GM19035 (cell line): Measurements from ENCODE around the gene EFNA2.
"Not testable (repeated sequence)": the region's sequence is repeated elsewhere in the genome, so short reads cannot be mapped to it uniquely, and the experiment has no call there.

Experiments
- ATAC-seq: cut with Tn5 transposase; IDR thresholded peaks from one replicate; pipeline ENCODE4 v1.9.1; 2021; ENCODE audit not compliant: unreplicated experiment

Gene EFNA2

GRCh38 chr19:1285737-1286360 is at the start of gene EFNA2:
EFNA2 (plus strand) TSS chr19:1285873; CDS start chr19:1286169, 296 bp downstream.
- no peak for ATAC-seq

GRCh38 chr19:1236576-1236975 is 49.1 kb upstream of the EFNA2 start:
- ATAC-seq, result no peak

DNA sequence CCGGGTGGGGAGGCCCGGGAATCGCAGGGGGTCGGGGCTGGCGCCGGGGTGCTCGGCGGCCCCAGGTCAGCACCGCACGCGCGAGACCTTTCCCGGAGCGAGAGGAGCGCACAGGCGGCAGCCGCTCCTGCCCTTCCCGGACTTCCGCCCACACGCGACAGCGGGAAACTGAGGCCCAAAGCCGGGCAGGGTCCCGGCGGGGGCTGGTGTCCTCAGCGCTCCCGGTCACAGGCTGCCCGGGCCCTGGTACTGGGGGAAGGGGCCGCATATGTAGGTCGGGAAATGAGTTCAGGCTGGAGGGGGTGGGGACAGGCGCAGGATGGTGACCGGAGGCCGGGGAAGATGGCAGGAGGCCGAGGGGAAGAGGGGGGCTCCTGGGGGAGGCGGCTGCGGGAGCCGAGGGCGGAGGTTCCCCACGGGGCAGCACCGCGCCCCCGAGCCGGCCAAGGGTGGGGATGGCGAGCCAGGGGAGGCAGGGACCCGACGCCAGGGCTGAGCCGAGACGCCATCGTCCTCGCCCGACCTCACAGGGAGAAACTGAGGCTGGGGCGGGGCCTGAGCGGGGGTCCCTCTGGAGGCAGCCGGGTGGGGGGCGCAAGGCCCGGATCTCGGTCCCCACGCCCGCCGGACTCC is 48.5 kb upstream of the EFNA2 start:
- ATAC-seq, result no peak

GRCh38 chr19:1237754-1238368 is 47.8 kb upstream of the EFNA2 start, which contains the start of gene CBARP:
CBARP (minus strand) TSS chr19:1238005; CDS start chr19:1236100, 1,905 bp downstream.
- ATAC-seq, result no peak

- no peak for ATAC-seq
Observed at GRCh38 chr19:1238369-1239303, 47.0 kb upstream of the EFNA2 start.

- no peak for ATAC-seq
Observed at GRCh38 chr19:1239420-1239795, 46.3 kb upstream of the EFNA2 start.

- peak; percentile 51 for ATAC-seq
Observed at GRCh38 chr19:1239796-1240737, 45.6 kb upstream of the EFNA2 start.

DNA sequence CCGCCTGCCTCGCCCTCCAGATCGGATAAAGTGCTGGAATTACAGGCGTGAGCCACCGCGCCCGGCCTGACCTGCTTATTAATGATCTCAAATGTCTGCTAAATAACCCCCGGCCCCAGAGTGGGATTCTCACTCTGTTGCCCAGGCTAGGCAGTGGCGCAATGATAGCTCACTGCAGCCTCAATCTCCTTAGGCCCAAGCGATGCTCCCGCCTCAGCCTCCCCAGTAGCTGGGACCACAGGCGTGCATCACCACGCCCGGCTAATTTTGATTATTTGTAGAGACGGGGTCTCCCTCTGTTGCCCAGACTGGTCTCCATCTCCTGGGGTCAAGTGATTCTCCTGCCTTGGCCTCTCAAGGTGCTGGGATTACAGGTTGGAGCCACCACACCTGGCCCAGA is 44.7 kb upstream of the EFNA2 start:
- ATAC-seq, result no peak

- peak; percentile 55 for ATAC-seq
Observed at GRCh38 chr19:1241417-1242095, 44.1 kb upstream of the EFNA2 start, which contains the start of gene ATP5F1D. ATP5F1D (plus strand) TSS chr19:1241751; CDS start chr19:1241851, 100 bp downstream.

- no peak for ATAC-seq
Observed at GRCh38 chr19:1243768-1244692, 41.6 kb upstream of the EFNA2 start.

DNA sequence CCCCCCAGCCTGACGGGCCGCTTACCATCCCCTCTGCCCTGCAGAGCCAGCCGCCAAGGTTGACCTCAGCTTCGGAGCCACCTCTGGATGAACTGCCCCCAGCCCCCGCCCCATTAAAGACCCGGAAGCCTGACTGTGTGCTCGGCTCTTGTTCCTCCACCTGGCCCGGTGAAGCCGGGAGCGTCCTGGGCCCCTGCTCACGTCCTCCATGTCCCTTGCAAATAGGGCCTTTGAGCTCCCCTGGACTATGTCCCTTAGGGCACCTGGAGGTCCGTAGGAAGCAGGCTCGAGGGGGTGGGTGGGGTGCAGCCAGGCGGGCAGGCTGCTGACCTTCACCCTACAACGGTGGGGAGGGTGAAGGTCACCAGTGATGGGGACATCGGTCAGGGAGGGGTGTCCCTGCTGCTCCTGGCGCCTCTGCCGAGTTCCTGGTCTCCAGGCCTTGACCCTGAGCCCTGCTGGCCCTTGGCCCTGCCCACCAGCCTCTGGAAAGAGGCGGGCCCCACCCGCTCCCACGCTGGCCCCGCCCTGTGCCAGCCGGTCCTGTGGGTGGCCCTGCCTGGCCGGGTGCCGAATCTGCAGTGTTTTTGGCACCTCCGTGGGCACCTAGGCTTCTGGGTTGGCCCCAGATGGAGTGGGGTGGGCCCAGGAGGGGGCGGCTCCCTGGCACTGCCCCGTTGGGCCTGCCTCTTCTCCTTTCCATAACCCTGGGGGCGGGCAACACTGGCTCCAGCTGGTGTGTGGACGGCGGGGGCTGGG is 40.8 kb upstream of the EFNA2 start:
- ATAC-seq, result no peak

DNA sequence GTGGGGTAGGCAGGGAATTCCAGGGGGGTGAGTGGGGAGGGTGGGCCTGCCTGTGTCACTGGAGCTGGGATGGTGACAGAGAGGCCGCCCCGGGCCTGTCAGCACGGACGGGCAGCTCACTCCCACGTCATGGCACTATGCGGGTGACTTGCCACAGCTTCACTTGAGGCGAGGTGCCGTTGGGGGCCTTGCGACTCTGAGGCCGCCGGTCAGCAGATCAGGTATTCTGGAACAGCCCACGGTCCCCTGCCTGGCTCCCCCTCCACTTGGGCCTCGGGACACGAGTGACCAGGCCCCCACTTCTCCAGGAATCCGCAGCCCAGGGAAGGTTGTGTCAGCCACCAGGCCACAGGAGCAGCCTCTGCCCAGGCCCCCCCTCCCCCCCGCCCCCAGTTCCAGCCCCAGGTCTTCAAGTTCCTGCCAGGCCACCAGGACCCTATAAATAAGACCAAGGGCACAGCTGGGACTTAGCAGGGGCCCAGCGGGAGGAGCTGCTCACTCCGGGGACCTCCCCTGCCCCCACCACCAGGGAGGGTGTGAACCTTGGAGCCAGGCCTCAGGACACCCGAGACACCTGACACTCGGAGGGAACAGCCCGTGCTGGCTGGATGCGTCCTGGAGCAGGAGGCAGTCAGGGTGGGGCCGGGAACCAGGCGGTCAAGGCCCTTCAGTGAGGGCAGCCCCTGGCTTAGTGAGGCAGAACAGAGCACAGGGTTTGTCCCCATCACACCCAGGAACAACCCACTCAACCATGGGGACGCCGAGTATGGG is 40.0 kb upstream of the EFNA2 start:
- no peak for ATAC-seq

DNA sequence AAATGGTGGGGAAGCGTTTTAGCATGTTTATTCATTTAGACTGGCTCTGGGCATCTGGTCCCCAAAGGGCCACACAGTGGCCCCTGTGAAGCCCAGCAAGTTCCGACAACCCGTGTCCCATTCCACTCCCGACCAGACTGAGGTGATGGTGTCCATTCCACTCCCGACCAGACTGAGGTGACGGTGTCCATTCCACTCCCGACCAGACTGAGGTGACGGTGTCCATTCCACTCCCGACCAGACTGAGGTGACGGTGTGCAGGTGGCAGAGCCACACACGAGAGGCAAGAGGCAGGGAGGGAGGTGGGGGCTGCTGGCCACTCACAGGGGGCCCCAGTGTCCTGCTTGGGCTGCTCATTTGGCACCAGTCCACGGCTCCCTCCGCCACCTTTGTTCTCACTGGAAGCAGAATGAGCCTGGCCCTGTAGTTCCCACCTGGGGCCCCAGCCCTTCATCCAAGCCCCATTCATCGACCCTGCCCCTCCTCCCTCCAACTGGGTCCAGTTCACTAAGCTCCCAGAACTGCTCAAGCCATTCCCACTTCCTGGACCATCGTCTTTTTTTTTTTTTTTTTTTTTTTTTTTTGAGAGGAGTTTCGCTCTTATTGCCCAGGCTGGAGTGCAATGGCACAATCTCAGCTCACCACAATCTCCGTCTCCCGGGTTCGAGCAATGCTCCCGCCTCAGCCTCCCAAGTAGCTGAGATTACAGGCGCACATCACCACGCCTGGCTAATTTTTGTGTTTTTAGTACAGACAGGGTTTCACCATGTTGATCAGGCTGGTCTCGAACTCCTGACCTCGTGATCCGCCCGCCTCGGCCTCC is 39.2 kb upstream of the EFNA2 start:
- ATAC-seq, result not testable (repeated sequence)

DNA sequence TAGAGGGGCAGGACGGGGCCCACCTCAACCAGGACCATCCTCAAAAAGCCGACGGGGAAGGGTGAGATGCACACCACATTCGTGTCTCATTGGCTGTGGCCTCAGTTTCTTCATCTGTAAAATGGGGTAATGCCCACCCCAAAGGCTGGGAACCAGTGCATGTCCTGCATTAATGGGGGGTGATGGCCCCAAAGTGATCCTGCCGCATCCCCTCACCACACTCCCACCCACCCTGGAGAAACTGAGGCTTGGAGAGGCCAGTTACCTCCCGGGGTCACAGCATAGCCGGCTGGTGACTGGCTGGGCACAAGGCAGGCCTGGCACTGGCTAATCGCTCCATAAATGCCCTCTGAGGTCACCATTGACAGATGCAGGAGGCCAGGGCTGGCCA is 37.9 kb upstream of the EFNA2 start:
- no peak for ATAC-seq

DNA sequence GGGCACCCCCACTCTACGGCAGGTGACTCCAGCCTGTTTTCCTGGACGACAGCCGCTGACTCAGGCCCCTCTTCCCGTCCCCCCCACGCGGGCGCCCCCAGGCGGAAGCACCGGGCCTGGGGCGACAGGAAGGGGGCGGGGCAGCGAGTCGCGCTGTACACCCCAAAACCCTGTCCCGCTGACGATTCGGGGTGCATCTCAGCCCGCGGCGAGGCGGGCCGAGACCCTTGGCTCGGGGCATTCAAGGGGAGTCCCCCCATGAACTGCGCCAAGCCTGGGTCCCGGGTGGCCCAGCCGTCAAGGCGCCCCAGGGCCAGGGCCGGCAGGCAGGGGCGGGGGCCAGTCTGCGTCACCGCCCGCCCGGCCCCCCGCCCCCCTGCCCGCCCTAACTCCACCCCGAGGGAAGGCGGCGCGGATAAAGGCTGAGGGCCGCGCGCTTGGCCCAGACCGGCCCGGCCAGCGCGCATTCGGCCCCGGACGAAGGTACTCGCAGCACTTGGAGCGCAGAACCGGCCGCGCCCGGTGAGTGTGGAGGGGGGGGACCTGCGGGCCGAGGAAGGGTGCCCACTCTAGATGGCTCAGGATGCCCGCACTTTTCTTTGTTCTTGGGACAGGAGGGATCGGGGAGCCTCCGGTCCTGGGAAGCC is 37.4 kb upstream of the EFNA2 start, which contains the start of gene MIDN:
TSS of gene MIDN (plus strand) at position 445 of the 647 bp plus-strand sequence. CDS start 1,714 bp downstream, outside the sequence.
- ATAC-seq, result peak; percentile 13
